AG04449 (cell line): Measurements from ENCODE around the gene KIF22.
"Not testable (repeated sequence)": the region's sequence is repeated elsewhere in the genome, so short reads cannot be mapped to it uniquely, and the experiment has no call there.

Experiments
- CTCF ChIA-PET: fragments of 350-600 bp; formaldehyde crosslinking; extraction: SDS; loops from one replicate; lab custom pipeline; 2021; ENCODE audit warnings: antibody characterized with exemption; lab: Yijun Ruan, JAX
- POLR2A ChIA-PET: fragments of 400-600, 350-600 bp; formaldehyde crosslinking; extraction: SDS; loops from one replicate; lab custom pipeline; 2020; ENCODE audit warnings: antibody characterized with exemption, inconsistent platforms; lab: Yijun Ruan, JAX
- DNase-seq: peaks from one replicate; pipeline ENCODE4 v3.0.0-alpha.2; 2010; ENCODE audit warnings: low read depth, low spot score
- H3K4me3 ChIP-seq: 2 replicates; pipeline ENCODE4 v1.5.1; 2011; ENCODE audit warnings: low read depth, mild to moderate bottlenecking, control low read depth, low read length
- TF ChIP-seq, protein P1 (sequence below): IDR thresholded peaks from one replicate; pipeline ENCODE4 v1.5.1; 2011; ENCODE audit warnings: mild to moderate bottlenecking, moderate library complexity, low read length, control low read depth, inconsistent platforms; ENCODE audit not compliant: insufficient read depth; ENCODE audit errors: missing control alignments

KIF22 gene

DNA sequence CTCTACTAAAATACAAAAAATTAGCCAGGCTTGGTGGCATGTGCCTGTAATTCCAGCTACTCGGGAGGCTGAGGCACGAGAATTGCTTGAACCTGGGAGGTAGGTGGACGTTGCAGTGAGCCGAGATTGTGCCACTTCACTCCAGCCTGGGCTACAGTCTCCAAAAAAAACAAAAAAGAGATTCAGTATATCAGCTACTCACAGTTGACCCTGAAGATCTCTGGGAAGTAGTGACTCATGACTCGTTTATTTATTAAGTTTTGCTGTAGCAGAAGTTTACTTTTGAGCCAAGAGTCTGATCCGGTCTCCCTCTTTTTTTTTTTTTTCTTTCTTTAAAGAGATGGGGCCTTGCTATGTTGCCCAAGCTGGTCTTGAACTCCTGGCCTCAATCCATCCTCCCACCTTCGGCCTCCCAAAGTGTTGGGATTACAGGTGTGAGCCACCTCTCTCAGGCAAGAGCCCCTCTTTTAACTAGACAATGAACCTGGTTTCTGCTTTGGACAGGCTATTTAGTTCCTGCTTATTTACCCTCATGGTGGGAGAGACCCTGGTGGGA is 34.1 kb downstream of the KIF22 start:
- no peak for DNase-seq
- TF ChIP-seq, protein P1, sequence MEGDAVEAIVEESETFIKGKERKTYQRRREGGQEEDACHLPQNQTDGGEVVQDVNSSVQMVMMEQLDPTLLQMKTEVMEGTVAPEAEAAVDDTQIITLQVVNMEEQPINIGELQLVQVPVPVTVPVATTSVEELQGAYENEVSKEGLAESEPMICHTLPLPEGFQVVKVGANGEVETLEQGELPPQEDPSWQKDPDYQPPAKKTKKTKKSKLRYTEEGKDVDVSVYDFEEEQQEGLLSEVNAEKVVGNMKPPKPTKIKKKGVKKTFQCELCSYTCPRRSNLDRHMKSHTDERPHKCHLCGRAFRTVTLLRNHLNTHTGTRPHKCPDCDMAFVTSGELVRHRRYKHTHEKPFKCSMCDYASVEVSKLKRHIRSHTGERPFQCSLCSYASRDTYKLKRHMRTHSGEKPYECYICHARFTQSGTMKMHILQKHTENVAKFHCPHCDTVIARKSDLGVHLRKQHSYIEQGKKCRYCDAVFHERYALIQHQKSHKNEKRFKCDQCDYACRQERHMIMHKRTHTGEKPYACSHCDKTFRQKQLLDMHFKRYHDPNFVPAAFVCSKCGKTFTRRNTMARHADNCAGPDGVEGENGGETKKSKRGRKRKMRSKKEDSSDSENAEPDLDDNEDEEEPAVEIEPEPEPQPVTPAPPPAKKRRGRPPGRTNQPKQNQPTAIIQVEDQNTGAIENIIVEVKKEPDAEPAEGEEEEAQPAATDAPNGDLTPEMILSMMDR: no peak
- H3K4me3 ChIP-seq: peak overlapping the region; percentile 23
- CTCF ChIA-PET: interaction anchor here (1.0 to 10.3 kb wide), 6 partner anchors 8 to 181 kb away, joined by 3 to 99 read pairs (median 5); partner anchors contain the start of gene PAGR1
- POLR2A ChIA-PET: interaction anchor here (0.7 to 2.3 kb wide), 5 partner anchors 9 to 165 kb away, joined by 3 to 11 read pairs (median 5); partner anchors contain the start of genes ASPHD1 and PAGR1

DNA sequence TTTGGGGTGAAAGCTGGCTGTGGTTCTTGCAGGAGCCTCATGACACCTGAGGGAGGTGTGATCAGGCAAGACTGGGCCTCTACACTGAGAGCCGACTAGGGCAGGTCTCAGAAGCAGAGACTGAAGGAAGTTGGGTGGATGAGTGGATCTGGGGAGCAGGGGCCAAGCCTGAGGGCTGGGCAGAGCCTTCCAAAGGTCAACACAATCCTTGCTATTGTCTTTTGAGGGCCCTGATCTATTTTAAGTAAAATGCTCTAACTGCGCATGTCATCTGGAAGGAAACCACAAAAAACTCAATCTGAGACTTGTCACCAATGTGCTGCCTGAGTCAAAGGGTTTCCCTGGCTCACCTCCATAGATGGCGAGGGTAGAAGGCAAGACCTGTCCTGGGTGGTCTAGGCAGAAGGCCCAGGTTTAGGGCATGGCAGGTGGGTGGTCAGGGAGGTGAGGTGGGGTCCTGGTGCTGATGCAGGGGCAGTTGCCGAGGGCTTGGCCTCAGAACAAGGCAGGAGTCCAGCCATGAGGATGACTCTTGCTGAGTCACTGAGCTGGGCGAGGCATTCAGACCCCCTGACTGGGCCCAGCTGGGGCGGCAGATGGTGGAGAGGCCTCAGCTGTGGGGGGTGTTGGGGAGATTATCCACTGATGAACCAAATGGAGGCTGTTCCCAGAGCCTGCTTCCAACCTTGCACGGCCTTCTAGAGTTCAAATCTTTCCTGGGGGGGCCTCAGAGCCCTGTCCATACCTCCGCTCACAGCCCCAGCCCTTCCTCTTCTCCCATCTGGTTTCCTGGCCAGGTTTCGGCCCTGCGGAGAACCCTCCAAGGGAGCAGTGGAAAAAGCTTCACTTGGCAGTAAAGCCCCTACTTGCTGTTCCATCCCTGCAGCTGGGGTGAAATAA is 34.8 kb downstream of the KIF22 start:
- DNase-seq: no peak
- POLR2A ChIA-PET: interaction anchor here (0.7 to 2.3 kb wide), 4 partner anchors 10 to 164 kb away, joined by 3 to 11 read pairs (median 4); partner anchors contain the start of genes ASPHD1 and PAGR1

DNA sequence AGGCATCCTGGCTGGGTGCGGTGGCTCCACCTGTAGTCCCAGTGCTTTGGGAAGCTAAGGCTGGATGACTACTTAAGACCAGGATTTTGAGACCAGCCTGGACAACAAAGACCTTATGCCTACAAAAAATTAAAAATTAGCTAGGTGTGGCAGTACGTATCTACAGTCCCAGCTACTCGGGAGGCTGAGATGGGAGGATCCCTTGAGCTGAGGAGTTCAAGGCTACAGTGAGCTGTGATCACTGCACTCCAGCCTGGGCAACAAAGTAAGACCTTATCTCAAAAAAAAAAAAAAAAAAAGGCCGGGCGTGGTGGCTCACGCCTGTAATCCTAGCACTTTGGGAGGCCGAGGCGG is 35.8 kb downstream of the KIF22 start:
- ChIA-PET POLR2A (interaction anchor here (0.6 to 2.3 kb wide), 4 partner anchors 11 to 147 kb away, joined by 3 to 11 read pairs (median 4); partner anchors contain the start of gene PAGR1), CTCF (interaction anchor here (1.0 to 10.3 kb wide), 5 partner anchors 9 to 196 kb away, joined by 3 to 99 read pairs (median 5); partner anchors contain the start of gene C16orf92)
- no peak for DNase-seq
- TF ChIP-seq, protein P1: no peak
- no peak overlapping the region for H3K4me3 ChIP-seq

More for the DNA sequence above, 34.8 kb downstream of the KIF22 start:
- peak overlapping the region; percentile 23 for H3K4me3 ChIP-seq
- TF ChIP-seq, protein P1: no peak
- CTCF ChIA-PET: interaction anchor here (1.4 to 10.3 kb wide), 5 partner anchors 8 to 27 kb away, joined by 3 to 99 read pairs (median 6); partner anchors contain the start of gene PAGR1

DNA sequence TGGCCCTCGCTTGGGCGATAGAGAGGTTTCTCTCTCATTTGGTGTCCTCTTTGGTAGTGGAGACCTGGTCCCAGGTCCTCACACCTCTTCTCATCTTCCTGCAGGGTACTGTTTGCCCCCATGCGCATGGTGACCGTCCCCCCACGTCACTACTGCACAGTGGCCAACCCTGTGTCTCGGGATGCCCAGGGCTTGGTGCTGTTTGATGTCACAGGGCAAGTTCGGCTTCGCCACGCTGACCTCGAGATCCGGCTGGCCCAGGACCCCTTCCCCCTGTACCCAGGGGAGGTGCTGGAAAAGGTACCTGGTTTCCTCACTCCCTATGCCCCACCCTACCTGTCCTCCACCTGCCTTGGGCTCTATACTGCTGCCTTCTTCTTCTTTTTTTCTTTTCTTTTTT is 40.2 kb downstream of the KIF22 start:
- H3K4me3 ChIP-seq: no peak overlapping the region
- TF ChIP-seq, protein P1: no peak
- ChIA-PET CTCF (no interaction called here), POLR2A (interaction anchor here (0.7 kb wide), 1 partner anchor 11 kb away, joined by 3 read pairs; no protein-coding TSS in a partner anchor)
- no peak for DNase-seq

DNA sequence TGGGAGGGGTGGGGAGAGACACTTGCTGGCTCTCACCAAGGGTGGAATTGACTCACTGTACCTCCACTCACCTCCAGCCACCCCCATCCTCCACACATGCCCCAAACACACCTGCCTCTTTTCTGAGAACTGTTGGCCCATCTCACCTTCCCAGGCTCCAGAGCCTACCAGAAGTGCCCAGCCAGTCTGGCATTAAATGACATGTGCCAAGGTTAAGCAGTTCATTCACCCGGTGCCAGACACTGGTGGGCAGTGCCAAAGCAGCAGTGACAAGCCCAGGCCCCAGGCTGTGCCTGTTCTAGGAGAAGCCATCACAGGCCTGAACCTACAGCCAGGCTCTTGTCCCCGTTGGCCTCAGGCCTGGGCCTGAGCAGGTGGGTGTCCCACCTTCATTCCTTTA is 40.9 kb downstream of the KIF22 start:
- ChIA-PET CTCF (no interaction called here), POLR2A (interaction anchor here (0.7 kb wide), 1 partner anchor 11 kb away, joined by 3 read pairs; no protein-coding TSS in a partner anchor)
- H3K4me3 ChIP-seq: no peak overlapping the region
- DNase-seq: no peak
- TF ChIP-seq, protein P1: no peak

DNA sequence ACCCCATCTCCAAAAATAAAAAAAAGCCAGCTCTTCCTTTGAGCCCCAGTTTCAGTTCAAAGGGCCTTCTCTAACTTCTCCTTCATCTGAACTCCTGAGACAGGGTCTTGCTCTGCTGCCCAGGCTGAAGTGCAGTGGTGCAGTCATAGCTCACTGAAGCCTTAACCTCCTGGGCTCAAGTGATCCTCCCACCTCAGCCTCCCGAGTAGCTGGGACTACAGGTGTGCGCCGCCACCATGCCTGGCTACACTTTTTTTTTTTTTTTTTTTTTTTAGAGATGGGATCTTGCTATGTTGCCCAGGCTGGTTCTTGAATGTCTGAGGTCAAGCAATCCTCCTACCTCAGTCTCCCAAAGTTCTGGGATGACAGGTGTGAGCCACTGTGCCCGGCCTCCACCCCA is 42.7 kb downstream of the KIF22 start:
- CTCF ChIA-PET: interaction anchor here (1.7 to 5.4 kb wide), 2 partner anchors 15 to 49 kb away, joined by 3 to 37 read pairs; no protein-coding TSS in a partner anchor
- H3K4me3 ChIP-seq, DNase-seq, POLR2A ChIA-PET: not testable (repeated sequence)
